GM19035 (cell line): ENCODE results near the gene POLA1.
"Not testable (repeated sequence)": the region's sequence is repeated elsewhere in the genome, so short reads cannot be mapped to it uniquely, and the experiment has no call there.

Experiments
- ATAC-seq: cut with Tn5 transposase; IDR thresholded peaks from one replicate; pipeline ENCODE4 v1.9.1; 2021; ENCODE audit not compliant: unreplicated experiment

Gene POLA1, protein sequence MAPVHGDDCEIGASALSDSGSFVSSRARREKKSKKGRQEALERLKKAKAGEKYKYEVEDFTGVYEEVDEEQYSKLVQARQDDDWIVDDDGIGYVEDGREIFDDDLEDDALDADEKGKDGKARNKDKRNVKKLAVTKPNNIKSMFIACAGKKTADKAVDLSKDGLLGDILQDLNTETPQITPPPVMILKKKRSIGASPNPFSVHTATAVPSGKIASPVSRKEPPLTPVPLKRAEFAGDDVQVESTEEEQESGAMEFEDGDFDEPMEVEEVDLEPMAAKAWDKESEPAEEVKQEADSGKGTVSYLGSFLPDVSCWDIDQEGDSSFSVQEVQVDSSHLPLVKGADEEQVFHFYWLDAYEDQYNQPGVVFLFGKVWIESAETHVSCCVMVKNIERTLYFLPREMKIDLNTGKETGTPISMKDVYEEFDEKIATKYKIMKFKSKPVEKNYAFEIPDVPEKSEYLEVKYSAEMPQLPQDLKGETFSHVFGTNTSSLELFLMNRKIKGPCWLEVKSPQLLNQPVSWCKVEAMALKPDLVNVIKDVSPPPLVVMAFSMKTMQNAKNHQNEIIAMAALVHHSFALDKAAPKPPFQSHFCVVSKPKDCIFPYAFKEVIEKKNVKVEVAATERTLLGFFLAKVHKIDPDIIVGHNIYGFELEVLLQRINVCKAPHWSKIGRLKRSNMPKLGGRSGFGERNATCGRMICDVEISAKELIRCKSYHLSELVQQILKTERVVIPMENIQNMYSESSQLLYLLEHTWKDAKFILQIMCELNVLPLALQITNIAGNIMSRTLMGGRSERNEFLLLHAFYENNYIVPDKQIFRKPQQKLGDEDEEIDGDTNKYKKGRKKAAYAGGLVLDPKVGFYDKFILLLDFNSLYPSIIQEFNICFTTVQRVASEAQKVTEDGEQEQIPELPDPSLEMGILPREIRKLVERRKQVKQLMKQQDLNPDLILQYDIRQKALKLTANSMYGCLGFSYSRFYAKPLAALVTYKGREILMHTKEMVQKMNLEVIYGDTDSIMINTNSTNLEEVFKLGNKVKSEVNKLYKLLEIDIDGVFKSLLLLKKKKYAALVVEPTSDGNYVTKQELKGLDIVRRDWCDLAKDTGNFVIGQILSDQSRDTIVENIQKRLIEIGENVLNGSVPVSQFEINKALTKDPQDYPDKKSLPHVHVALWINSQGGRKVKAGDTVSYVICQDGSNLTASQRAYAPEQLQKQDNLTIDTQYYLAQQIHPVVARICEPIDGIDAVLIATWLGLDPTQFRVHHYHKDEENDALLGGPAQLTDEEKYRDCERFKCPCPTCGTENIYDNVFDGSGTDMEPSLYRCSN (N-terminal part only)

DNA sequence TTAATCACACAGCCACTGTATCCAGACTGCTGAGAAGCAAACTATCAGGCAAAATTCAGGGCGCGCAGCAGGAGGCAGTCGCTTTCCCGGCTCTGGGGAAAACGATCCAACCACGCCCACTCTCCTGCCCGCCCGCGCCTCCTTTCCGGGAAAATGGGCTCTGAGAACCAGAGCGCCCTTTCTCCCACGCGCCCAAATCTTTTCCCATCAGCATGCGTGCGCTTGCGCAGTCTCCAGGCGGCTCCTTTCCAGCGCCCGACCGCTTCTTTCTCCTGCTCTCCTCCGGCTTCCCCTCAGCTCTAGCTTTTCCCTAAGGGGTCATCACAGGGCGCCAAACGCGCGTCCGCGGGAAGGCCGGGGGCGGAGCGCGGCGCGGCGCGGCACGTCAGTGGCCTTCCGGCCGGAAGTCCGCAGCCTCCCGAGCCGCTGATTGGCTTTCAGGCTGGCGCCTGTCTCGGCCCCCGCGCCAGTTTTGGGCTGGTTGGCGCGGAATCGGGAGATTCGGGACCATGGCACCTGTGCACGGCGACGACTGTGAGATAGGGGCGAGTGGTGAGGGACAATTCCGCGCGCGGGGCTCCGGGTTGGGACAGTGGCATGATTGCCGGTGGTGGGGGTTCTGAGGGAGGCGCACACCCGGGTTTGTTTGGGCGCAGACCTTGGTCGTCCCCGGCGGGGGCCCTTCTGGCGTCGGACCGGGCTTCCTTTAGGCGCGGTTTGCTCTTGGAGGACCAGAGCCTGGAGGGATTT is at the start of gene POLA1:
TSS of gene POLA1 (plus strand) at position 466 of the 750 bp plus-strand sequence. CDS start at position 510, 44 bp downstream.
- ATAC-seq, result peak; percentile 93

DNA sequence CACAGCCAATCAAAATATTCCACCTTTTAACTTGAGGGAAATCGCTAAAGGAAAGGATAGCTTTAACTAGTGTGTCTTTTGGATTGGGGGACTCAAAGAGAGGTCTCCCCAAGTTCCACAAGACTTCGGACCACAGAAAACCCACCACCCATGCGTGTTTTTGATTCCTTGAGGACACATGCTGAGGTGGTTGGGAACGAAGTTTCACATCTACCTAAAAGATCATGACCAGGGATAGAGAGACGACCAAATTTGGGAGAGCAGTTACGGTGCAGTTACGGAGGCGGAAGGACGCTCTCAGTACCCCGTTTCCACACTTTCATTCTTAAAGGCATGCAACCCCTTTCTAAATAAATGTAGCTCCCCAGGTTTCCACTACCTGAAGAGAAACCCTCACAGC is 47.7 kb upstream of the POLA1 start:
- ATAC-seq, result no peak

DNA sequence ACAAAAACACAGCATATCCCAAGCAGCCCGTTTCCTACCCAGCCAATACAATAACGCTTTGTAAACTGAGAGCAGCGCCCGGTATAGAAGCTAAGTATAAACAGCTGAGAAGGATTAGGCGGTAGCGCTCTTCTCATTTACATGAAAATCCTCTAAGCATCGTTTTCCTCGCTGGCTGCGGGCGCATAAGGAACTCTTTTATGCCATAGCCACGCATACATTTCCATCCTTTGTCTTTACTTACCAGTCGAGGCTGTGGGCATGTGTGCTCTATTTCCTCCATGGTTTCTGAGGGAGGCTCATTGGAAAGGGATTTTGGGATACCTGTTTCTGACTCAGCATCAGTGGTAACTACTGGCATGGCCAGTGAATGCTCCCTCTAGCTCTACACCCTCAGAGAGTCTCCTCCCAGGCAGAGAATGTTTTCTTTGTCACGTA is 47.0 kb upstream of the POLA1 start:
- peak; percentile 28 for ATAC-seq

DNA sequence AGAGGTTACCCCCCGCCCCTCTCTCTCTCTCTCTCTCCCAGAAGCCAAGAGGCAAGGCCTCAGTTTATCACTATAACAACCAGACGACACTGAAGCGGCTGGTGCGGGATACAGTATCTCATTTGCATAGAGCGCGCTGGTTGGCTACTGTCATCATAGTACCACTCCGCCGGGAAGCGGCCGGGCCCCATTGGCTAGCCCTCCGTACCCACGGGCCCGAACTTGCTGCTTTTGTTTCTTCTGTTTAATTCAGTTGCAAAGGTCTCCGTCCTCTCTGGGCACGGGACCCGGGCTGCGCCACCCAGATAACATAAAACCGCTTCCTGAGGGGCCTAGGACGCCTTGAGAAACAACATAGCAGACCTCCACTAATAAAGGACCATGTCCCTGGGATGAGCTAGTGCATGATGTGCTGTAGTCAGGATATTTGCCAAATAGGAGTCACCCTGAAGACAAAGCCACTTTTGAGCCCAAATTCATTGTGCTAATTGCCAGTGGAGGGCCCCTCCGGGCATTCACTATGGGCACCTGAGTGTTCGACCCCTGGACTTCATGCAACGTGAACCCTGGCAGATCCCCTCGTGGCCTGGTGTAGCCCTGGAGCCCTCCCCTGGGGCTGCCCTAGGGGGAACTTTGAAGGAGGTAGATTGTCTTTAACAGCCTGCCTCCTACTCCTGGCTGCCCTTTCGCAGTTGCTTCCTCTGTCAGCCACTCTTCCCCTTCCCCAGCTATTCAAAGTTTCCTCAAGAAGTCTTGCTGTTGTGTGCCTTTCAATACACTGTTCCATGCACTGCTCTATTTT is 46.3 kb upstream of the POLA1 start, which contains the start of gene PCYT1B:
TSS of gene PCYT1B (minus strand) at position 91 of the 802 bp plus-strand sequence. CDS start 242 bp downstream, outside the sequence.
- peak; percentile 100 for ATAC-seq

DNA sequence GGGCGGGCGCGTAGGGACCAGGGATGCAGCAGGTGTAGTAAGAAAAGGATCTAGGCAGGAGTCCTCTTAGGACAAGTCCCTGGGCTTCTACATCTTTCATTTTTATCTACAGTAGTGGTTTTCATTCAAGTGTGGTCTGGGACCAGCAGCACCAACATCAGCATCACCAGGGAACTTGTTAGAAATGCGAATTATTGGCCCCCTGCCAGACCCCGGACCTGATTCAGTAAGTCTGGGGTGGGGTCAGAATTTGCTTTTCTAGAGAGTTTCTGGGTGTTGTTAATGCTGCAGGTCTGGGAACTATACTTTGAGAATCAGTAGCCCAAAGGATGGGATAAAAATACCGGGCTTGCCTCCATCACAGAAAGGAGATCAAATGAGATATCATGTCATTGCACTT is 45.2 kb upstream of the POLA1 start:
- no peak for ATAC-seq

DNA sequence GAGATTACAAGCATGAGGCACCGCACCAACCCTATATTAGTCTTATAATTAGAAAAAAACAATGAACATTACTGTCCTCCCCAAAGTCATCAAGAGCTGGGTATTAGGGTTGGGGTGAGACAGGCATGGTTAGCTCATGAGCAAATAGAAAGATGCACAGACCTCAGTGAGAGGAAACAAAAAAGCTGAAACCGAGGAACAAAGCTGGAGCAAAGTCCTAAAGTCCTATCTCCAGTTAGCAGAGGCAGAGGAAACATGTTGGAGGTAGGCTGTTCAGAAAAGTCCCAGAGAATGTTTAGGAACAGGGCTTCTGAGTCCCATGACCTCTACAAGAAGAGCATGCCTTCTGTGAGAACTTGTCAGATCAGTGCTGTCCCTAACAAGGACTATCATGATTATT is 41.9 kb upstream of the POLA1 start:
- ATAC-seq, result no peak

DNA sequence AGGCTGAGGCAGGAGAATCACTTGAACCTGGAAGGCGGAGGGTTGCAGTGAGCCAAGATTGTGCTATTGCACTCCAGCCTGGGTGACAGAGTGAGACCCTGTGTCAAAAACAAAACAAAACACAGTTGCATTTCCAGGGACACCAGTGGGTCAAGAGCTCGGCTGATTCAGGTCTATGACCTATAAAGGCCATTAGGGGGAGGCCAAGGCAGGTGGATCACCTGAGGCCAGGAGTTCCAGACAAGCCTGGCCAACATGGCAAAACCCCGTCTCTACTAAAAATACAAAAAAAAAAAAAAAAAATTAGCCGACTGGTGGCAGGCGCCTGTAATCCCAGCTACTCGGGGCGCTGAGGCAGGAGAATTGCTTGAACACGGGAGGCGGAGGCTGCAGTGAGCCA is 38.0 kb upstream of the POLA1 start:
- not testable (repeated sequence) for ATAC-seq

DNA sequence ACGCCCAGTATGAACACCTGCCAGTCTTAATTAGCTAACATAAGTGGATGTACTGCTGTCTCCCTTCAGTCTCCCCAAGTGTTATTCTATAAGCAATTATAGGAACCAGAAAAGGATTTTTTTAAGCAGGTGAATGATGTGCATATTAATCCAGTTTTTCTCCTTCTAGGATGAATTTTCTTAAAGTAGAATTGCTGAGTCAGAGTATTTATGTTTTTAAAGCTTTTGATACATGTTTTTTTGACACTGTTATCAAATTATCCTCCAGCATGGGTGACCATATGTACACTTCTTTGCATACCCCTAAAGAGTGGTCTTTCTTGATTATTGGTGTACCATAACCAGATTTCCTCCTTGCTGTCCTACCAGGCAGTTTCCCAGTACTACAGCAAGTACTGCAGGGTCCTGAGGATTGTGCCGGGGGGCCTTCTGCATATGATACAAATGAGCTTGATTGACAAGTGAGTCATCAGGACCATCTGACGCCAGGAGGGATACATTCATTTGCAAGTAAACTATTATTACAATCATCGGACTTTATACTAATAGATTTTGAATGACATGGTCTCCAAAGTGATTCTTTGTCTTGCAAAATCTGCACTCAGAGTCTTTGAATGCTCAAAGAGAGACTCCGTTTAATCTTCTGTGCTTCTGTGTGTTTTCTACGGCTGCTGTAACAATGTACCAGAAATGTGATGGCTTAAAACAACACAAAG is 35.9 kb upstream of the POLA1 start:
- no peak for ATAC-seq

DNA sequence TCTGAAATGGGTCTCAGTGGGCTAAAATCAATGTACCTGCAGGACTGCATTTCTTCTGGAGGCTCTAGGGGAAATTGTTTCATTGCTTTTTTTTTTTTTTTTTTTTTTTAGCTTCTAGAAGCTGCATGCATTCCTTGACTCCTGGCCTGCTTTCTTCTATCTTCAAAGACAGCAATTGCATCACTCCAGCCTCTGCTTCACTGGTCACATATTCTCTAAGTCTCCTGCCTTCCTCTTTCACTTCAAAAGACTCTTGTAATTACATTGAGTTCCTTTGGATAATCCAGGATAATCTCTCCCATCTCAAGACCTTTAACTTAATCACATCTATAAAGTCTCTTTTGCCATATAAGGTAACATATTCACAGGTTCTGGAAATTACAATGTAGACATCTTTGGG is 35.3 kb upstream of the POLA1 start:
- ATAC-seq, result no peak

DNA sequence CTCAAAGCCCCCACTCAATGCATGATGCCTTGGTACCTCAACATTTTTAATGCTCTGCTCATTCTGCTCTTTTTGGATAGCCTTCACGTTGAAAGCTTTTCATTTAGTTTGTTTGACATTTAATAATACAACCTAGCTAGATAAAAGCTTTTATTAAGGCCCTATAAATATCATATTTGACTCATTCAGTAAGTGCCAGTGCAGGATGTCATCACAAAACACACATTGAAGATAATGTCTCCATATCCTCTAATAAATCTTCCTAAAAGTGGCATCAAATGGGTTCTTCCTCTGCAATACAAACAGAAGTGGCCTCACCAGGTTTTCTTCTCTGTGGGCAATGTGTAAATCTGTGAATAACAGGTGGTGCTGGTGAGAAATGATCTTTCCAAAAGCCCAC is 34.6 kb upstream of the POLA1 start:
- ATAC-seq, result no peak

DNA sequence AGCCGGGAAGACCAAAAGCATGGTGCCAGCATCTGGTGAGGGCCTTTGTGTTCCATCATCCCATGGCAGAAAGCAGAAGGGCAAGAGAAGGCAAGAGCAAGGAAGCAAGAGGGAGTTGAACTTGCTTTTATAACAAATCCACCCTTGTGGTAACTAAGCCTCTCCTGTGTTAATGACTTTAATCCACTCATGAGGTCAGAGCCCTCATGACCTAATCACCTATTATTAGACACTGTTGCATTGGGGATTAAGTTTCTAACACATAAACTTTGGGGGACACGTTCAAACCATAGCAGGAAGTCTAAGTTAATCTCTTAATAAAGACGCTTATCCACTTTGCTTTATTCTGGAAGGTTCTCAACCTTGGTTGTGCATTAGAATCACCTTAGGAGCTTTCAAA is 34.1 kb upstream of the POLA1 start:
- ATAC-seq, result no peak

DNA sequence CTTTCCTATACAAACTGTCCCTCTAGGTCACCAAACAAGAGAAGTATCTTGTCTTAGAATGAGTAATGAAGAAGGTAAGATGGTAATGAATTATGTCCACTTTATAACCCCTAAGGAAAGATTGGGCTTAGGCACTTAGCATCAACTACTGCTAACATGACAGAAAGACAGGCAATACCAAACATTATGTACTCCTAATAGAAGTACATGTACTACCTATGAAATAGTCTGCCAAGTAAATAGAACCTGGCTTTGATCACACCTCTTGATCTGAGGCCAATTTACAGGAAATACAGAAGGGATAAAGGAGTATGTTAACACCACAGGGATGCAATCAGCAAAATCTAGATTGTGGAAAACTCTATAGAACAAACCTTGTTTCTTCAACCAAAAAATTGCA is 32.4 kb upstream of the POLA1 start:
- ATAC-seq, result no peak

DNA sequence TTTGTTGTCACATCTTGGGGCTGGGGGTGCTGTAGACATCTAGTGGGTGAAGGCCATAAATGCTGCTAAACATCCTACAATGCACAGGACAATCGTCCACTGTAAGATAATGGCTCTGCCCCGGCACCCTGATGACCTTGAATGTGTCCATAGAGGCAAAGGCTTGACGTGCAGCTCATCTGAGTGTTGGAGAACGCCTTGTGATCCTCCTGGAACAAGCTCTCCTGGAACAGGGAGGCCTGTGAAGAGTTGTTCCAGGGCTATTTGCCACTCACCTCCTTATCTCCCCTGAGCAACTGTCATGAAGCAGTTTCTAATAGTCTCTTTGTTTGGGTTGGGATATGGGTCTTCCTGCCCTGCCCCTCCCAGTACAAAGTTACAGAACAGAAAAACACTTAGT is 31.4 kb upstream of the POLA1 start:
- no peak for ATAC-seq

DNA sequence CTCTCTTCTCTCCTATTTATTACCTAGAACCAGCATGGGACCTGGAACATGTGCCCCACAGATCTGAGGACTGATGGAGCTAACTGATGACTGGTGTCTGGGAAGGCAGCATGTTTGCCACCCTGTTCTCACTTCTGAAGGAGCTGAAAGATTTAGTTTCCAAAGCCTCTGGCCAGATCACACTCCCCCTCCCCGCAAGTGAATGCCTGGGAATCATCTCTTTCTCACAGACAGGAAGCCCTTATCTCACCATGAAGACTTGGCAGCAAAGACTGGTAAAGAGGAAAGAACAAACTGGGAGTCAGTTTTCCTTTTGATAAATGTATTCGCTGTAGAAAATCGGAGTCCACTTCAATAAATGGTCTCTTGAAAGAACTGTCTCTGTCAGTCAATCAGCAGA is 25.6 kb upstream of the POLA1 start:
- ATAC-seq, result no peak

DNA sequence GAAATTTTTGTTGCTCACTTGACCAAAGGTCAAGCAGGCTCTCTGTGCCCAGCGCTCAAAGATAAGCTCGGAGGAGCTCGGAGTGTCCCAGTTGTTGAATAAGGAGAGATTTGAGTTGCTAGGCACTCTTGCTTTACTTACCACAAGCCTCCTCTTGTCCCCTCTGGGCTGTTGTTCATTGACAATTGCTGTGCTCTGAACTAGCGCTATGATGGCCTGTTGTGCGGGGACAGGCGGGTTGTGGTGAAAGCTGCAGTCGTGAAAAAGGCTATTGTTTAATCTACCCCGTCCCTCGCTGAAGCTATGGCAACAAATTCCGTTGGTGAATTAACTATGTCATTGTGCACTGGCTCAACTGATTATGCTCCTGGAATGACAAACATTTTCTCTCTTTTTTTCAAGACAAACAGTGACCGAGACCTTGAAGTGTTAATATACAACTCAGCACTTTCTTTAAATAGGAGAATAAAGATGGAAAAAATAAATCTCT is 21.0 kb upstream of the POLA1 start:
- ATAC-seq, result no peak

DNA sequence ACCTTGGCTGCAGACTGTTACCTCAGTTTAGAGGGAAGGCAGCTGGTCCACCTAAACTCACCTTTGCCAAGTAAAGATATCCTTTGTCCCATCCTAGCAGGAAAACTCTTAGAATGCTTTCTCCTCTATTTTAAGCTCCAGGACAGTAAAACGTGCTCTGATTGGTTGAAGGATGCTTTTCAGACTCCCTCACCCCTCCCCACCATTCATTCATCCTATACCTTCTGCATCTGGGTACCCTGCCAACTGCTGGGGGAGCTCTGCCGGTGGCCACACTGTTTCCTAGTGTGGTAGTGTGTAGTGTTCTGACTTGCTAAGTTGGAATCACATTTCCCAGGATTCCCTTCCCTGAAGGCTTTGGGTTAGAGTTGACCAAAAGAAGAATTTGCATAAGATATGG is 20.3 kb upstream of the POLA1 start:
- ATAC-seq, result no peak

DNA sequence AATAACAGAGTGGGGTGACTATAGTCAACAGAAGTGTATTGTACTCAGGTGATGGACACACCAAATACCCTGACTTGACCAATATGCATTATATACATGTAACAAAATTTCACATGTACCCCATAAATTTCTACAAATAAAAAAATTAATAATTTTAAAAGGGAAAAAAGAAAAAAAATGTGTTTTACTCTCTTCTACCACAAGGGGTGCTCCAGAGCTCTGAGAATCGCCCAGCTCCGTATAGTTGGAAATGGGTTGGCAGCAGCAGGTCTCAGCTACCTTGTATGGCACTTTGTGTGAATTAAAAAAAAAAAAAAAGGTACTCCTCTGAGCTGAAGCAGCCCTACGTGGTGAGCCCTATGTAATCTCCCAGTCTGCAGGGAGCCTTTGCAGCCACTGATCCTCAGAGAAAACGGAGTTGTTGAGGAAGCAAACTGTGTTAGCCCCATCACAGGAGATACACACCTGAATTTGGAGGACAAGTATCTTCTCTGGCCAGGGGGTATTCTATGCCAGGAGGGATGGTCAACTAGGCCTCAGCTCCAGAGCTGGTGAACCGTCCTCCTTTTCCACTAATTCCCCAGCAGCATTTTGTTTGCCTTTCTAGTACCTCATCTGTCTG is 17.2 kb upstream of the POLA1 start:
- ATAC-seq, result no peak

DNA sequence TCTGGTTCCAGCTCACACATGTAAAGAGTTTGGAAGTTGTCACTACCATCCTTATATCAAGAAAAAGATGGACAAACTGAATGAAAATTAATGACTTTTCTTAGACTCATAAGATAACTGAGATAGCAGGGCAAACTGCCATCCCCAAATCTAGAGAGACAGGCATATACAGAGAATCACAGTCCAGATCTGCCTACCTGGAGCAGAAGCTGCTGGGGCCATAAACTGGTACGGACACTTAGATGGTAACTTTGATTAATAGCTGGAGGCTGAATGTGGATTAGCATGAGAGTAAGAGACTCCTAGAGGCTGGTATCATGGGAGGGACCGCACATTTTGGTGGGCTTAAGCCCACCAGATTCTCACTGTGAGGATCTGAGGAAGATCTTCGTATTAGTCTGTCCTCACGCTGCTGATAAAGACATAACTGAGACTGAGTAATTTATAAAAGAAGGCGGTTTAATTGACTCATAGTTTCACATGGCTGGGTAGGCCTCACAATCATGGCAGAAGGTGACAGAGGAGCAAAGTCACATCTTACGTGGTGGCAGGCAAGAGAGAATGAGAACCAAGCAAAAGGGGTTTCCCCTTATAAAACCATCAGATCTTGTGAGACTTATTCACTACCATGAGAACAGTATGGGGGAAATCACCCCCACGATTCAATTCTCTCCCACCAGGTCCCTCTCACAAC is 10.8 kb upstream of the POLA1 start:
- no peak for ATAC-seq
